HAP-1 (cell line): ENCODE data around the gene GPR132.
"Not testable (repeated sequence)": the region's sequence is repeated elsewhere in the genome, so short reads cannot be mapped to it uniquely, and the experiment has no call there.

Experiments used
- DNase-seq, 2 experiments: peaks; one replicate each; pipeline ENCODE4 v3.0.0-alpha.2; 2016 to 2020; ENCODE audit warnings: low spot score in 2 of 2
- H3K27me3 ChIP-seq: fragments of 250-450 bp; sonication (Bioruptor Pico); 2 replicates; pipeline ENCODE4 v1.5.1; 2020; ENCODE audit warnings: low read depth, mild to moderate bottlenecking, moderate library complexity
- H3K36me3 ChIP-seq: fragments of 250-450 bp; sonication (Bioruptor Pico); replicated peaks from 2 replicates; pipeline ENCODE4 v1.5.1; 2020; ENCODE audit warnings: mild to moderate bottlenecking
- H3K4me1 ChIP-seq: fragments of 250-450 bp; sonication (Bioruptor Pico); 2 replicates; pipeline ENCODE4 v1.5.1; 2020; ENCODE audit warnings: mild to moderate bottlenecking
- H3K4me3 ChIP-seq: fragments of 250-450 bp; sonication (Bioruptor Pico); 2 replicates; pipeline ENCODE4 v1.5.1; 2020; ENCODE audit warnings: mild to moderate bottlenecking, moderate library complexity
- H3K9me3 ChIP-seq: fragments of 250-450 bp; sonication (Bioruptor Pico); 2 replicates; pipeline ENCODE4 v1.5.1; 2020; ENCODE audit warnings: mild to moderate bottlenecking, moderate library complexity
- in situ Hi-C: fragments of 300-500 bp; cut with MboI; formaldehyde crosslinking; loops from 3 replicates; pipeline ENCODE4 v1.14.3; 2020; ENCODE audit warnings: low sequenced_read_pairs, inconsistent platforms, mixed read lengths

Gene GPR132, protein sequence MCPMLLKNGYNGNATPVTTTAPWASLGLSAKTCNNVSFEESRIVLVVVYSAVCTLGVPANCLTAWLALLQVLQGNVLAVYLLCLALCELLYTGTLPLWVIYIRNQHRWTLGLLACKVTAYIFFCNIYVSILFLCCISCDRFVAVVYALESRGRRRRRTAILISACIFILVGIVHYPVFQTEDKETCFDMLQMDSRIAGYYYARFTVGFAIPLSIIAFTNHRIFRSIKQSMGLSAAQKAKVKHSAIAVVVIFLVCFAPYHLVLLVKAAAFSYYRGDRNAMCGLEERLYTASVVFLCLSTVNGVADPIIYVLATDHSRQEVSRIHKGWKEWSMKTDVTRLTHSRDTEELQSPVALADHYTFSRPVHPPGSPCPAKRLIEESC

GRCh38 chr14:105065280-105066228 lies at the start of gene GPR132:
TSS of gene GPR132 (minus strand) at chr14:105065430. CDS start at chr14:105055420, 10,010 bp downstream.
- in situ Hi-C loops: no loop called here
- no peak for DNase-seq
- no peaks in the 10 kb centered on the region for H3K4me1 ChIP-seq
- no peaks in the 10 kb centered on the region for H3K36me3 ChIP-seq
- no peaks in the 10 kb centered on the region for H3K9me3 ChIP-seq
- peaks cover 6% of the 10 kb centered on the region; the same call in 1 of the 2 replicates for H3K27me3 ChIP-seq
- no peak within 1 kb of the TSS for H3K4me3 ChIP-seq

- H3K4me1 ChIP-seq, H3K9me3 ChIP-seq, H3K36me3 ChIP-seq, H3K4me3 ChIP-seq, DNase-seq, in situ Hi-C loops: not testable (repeated sequence)
- peaks cover 16% of the 10 kb centered on the region for H3K27me3 ChIP-seq
Observed at GRCh38 chr14:105109243-105109642, 44.0 kb upstream of the GPR132 start.

DNA sequence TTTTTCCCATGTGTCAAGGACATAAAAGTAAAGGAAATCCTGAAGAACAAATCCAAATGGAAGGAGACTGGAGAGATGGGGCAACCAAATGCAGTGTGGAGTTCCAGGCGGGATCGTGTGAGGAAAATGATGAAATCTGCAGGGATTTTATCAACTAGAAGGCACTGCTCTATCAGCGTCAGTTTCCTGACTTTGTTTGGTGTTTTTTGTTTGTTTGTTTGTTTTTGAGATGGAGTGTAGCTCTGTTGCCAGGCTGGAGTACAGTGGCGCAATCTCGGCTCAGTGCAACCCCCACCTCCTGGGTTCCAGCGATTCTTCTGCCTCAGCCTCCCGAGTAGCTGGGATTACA lies 43.3 kb upstream of the GPR132 start:
- in situ Hi-C loops: no loop called here

GRCh38 chr14:105107781-105108515 lies 42.7 kb upstream of the GPR132 start:
- in situ Hi-C loops: no loop called here
- H3K27me3 ChIP-seq: peaks cover 26% of the 10 kb centered on the region
- DNase-seq: no peak
- no peaks in the 10 kb centered on the region; the same call in 1 of the 2 replicates for H3K9me3 ChIP-seq
- no peaks in the 10 kb centered on the region for H3K36me3 ChIP-seq
- H3K4me3 ChIP-seq: no peak overlapping the region
- H3K4me1 ChIP-seq: no peaks in the 10 kb centered on the region

More for the DNA sequence above, 43.3 kb upstream of the GPR132 start:
- peaks cover 24% of the 10 kb centered on the region for H3K27me3 ChIP-seq
- no peaks in the 10 kb centered on the region for H3K36me3 ChIP-seq
- no peaks in the 10 kb centered on the region; the same call in 1 of the 2 replicates for H3K9me3 ChIP-seq
- H3K4me3 ChIP-seq: no peak overlapping the region
- no peak for DNase-seq
- H3K4me1 ChIP-seq: no peaks in the 10 kb centered on the region

- in situ Hi-C loops: no loop called here
- no peaks in the 10 kb centered on the region for H3K4me1 ChIP-seq
- no peak for DNase-seq
- H3K4me3 ChIP-seq: no peak overlapping the region
- no peaks in the 10 kb centered on the region; the same call in 1 of the 2 replicates for H3K9me3 ChIP-seq
- no peaks in the 10 kb centered on the region for H3K36me3 ChIP-seq
- H3K27me3 ChIP-seq: peaks cover 26% of the 10 kb centered on the region
Observed at GRCh38 chr14:105107351-105107750, 42.1 kb upstream of the GPR132 start.

DNA sequence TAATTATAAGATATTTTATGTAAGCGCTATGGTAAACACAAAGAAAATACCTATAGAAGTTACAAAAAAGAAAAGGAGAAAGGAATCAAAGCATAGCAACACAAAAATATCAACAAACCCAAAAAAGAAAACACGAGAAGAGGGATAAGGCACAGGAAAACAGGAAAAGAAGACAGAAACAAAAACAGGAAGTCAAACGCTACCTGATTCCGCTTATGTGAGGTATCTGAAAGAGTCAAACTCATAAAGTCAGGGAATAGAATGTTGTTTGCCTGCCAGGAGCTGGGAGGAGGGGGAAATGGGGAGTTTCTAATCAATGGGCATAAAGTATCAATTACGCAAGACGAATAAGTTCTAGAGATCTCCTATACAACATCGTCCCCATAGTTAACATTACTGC lies 39.9 kb upstream of the GPR132 start:
- in situ Hi-C loops: no loop called here
- no peak for DNase-seq
- no peaks in the 10 kb centered on the region for H3K36me3 ChIP-seq
- H3K9me3 ChIP-seq: no peaks in the 10 kb centered on the region; the same call in 1 of the 2 replicates
- H3K4me1 ChIP-seq: no peaks in the 10 kb centered on the region
- H3K27me3 ChIP-seq: peaks cover 26% of the 10 kb centered on the region
- no peak overlapping the region for H3K4me3 ChIP-seq

GRCh38 chr14:105102893-105103292 lies 37.7 kb upstream of the GPR132 start:
- DNase-seq: no peak

GRCh38 chr14:105102361-105102870 lies 37.2 kb upstream of the GPR132 start:
- in situ Hi-C loops: no loop called here

More at GRCh38 chr14:105102893-105103292, 37.7 kb upstream of the GPR132 start:
- H3K36me3 ChIP-seq: no peaks in the 10 kb centered on the region
- in situ Hi-C loops: no loop called here
- H3K27me3 ChIP-seq: peaks cover 23% of the 10 kb centered on the region
- peaks cover 5% of the 10 kb centered on the region; the same call in 1 of the 2 replicates for H3K9me3 ChIP-seq
- no peaks in the 10 kb centered on the region for H3K4me1 ChIP-seq
- no peak overlapping the region for H3K4me3 ChIP-seq

DNA sequence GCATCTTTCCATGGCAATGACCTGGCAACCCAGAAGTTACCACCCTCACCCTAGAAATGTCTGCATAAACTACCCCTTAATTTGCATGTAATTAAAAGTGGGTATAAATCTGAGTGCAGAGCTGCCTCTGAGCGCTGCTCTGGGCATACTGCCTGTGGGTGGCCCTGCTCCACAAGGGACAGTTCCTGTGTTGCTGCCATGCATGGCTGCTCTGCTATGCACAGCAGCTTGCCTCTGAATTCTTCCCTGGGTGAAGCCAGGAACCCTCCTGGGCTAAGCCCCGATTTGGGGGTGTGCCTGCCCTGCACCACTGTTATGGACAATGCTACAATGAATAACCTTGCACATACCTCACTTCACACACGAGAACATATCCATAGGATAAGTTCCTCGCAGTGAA lies 35.7 kb upstream of the GPR132 start:
- Histone ChIP-seq H3K36me3 (no peaks in the 10 kb centered on the region), H3K4me3 (no peak overlapping the region), H3K4me1 (no peaks in the 10 kb centered on the region), H3K27me3 (peaks cover 19% of the 10 kb centered on the region), H3K9me3 (peaks cover 5% of the 10 kb centered on the region; the same call in 1 of the 2 replicates)
- no peak for DNase-seq
- in situ Hi-C loops: no loop called here

More at GRCh38 chr14:105102361-105102870, 37.2 kb upstream of the GPR132 start:
- peaks cover 22% of the 10 kb centered on the region for H3K27me3 ChIP-seq
- no peak for DNase-seq
- H3K9me3 ChIP-seq: peaks cover 5% of the 10 kb centered on the region; the same call in 1 of the 2 replicates
- H3K4me1 ChIP-seq: no peaks in the 10 kb centered on the region
- H3K36me3 ChIP-seq: no peaks in the 10 kb centered on the region
- H3K4me3 ChIP-seq: no peak overlapping the region

DNA sequence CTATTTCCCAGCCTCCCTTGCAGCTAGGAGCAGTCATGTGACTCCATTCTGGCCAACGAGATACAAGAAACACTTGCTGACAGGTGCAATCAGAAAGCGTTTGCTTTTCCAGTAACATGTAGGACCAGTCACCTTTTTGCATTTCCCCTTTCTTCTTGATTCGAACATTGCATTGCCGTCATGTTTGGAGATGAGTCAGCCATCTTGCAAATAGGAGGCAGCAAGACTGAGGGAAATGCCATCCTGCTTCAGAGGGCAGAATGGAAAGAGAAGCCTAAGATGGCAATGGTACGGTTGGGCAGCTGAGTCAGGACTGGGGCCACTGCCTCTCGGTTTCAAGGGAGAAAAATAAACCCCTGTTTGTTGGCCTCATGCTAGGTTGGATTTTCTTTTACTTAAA lies 34.5 kb upstream of the GPR132 start:
- H3K27me3 ChIP-seq: peaks cover 11% of the 10 kb centered on the region
- no peaks in the 10 kb centered on the region for H3K4me1 ChIP-seq
- no peaks in the 10 kb centered on the region for H3K36me3 ChIP-seq
- H3K9me3 ChIP-seq: peaks cover 5% of the 10 kb centered on the region; the same call in 1 of the 2 replicates
- no peak for DNase-seq
- no peak overlapping the region for H3K4me3 ChIP-seq
- in situ Hi-C loops: no loop called here

GRCh38 chr14:105098316-105098715 lies 33.1 kb upstream of the GPR132 start:
- Histone ChIP-seq H3K4me1 (peaks cover 5% of the 10 kb centered on the region), H3K36me3 (no peaks in the 10 kb centered on the region), H3K27me3 (peaks cover under 1% of the 10 kb centered on the region; the same call in 1 of the 2 replicates), H3K4me3 (no peak overlapping the region), H3K9me3 (peaks cover 5% of the 10 kb centered on the region; the same call in 1 of the 2 replicates)
- no peak for DNase-seq
- in situ Hi-C loops: no loop called here

DNA sequence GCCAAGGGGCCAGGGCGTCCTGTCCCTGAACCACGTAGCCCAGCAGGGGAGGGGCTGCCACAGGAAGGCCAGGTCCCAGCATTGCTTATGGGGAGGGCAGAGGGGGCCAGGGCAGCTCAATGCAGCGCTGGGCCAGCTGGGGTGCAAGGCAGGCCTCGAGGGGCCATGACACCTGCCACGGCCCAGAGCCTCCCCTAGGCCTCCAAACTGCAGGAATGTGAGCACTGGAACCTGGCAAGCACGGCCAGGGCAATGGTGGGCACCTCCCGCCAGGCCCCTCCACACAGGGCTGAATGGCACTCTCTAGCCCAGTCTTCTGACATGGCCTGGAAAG lies 32.5 kb upstream of the GPR132 start:
- Histone ChIP-seq H3K27me3 (no peaks in the 10 kb centered on the region), H3K4me1 (peaks cover 7% of the 10 kb centered on the region), H3K4me3 (no peak overlapping the region), H3K9me3 (peaks cover 5% of the 10 kb centered on the region; the same call in 1 of the 2 replicates), H3K36me3 (no peaks in the 10 kb centered on the region)
- DNase-seq: no peak
- in situ Hi-C loops: no loop called here
